HG03439 (cell line): ENCODE data around the gene ANP32E.
"Not testable (repeated sequence)": the region's sequence is repeated elsewhere in the genome, so short reads cannot be mapped to it uniquely, and the experiment has no call there.

Experiments used
- ATAC-seq: cut with Tn5 transposase; IDR thresholded peaks from one replicate; pipeline ENCODE4 v1.9.1; 2021; ENCODE audit warnings: mild to moderate bottlenecking, moderate library complexity; ENCODE audit not compliant: unreplicated experiment

The ANP32E gene

GRCh38 chr1:150214099-150214756 lies 21.7 kb downstream of the ANP32E start:
- ATAC-seq = not testable (repeated sequence)

- peak; percentile 83 for ATAC-seq
These were observed 22.5 kb downstream of the ANP32E start for GRCh38 chr1:150213170-150214098.

GRCh38 chr1:150212070-150212469 lies 23.8 kb downstream of the ANP32E start:
- ATAC-seq = no peak

- ATAC-seq = no peak
These were observed 25.2 kb downstream of the ANP32E start for GRCh38 chr1:150210706-150211105.

DNA sequence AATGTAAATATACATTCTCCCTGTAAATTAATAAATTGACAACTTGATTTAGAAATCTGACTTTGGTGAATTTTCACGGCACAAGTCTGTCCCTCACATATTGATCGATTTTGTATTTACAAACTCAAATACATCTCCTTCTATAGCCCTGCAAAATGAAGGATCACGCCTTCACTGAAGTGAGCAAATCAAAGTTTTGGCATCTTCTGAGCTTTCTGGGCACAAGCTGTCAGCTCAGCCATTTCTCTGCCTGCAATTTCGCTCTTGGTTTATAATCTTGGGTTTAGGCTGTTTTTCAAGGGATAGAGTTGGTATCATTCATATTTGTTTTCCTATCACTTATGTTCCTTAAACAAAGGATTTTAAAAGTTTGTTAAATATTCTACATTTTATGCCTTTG lies 25.8 kb downstream of the ANP32E start:
- ATAC-seq = no peak

GRCh38 chr1:150208460-150208859 lies 27.5 kb downstream of the ANP32E start:
- not testable (repeated sequence) for ATAC-seq

- ATAC-seq = no peak
These were observed 28.5 kb downstream of the ANP32E start for GRCh38 chr1:150207281-150207971.

GRCh38 chr1:150196417-150196816 lies 39.5 kb downstream of the ANP32E start:
- ATAC-seq = no peak

DNA sequence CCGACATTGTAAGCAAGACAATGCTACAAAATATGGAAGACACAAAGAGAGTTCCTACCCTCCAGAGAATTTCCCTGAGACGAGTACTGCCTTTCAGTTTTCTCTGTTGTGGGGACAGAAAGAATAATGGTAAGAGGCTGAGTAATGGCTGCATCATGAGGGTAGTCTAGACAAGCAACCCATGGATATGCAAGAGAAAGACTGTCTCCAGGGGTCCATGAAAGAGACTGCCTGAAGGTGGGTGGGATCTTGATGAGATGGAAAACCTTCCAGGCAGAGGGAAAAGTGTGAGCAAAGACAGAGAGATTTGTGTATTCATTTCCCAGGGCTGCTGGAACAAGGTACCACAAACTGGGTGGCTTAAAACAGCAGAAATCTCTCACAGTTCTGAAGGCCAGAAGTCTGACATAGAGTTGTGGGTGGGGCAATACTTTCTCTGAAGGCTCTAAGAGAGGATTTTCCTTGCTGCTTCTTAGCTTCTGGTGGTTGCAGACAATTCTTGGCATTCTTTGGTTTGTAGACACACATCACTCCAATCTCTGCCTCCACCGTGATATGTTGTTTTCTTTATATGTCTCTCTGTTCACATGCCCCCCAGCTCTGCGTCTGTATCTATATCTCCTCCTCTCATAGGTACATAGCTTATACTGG lies 41.4 kb downstream of the ANP32E start:
- ATAC-seq = no peak

GRCh38 chr1:150192012-150192411 lies 43.9 kb downstream of the ANP32E start:
- ATAC-seq = no peak

GRCh38 chr1:150187560-150187931 lies 48.4 kb downstream of the ANP32E start:
- no peak for ATAC-seq

- ATAC-seq = no peak
These were observed 48.9 kb downstream of the ANP32E start for GRCh38 chr1:150186789-150187559.

DNA sequence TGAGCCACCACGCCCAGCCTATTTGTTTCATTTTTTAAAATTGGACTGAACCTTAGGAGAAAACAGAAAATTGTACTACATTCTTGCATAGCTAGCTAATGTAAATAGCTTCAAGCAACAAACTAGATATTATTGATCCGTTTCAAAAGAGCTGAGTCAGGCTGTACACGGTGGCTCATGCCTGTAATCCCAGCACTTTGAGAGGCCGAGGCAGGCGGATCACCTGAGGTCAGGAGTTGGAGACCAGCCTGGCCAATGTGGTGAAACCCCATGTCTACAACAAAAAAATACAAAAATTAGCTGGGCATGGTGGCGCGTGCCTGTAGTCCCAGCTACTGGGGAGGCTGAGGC lies 49.5 kb downstream of the ANP32E start:
- ATAC-seq = not testable (repeated sequence)

DNA sequence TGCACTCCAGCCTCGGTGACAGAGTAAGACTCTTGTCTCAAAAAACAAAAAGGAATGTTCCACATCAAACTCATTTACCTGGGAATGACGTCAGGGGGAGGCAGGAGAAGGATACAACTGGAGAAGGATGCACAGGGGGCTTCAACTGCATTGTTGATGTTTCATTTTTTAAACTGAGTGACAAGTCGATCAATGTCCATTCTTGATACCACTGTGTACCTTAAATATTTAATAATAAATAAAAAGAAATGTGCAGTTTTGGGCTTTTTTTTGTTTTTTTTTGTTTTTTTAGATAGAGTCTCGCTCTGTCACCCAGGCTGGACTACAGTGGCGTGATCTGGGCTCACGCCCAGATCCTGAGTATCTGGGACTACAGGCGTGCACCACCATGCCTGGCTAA lies 50.4 kb downstream of the ANP32E start:
- ATAC-seq = no peak

DNA sequence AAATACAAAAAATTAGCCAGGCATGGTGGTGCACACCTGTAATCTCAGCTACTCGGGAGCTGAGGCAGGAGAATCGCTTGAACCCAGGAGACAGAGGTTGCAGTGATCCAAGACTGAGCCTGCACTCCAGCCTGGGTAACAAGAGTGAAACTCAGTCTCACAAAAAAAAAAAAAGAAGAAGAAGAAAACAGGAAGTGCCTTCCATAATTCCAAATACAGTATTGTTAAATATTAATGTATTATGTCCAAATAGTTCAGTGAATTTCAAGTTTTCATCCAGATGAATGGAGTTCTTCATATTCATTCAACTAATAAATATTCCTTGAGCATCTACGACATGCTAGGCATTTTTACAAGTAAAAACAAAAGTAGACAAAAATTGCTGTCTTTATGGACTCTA lies 52.9 kb downstream of the ANP32E start:
- no peak for ATAC-seq

- ATAC-seq = no peak
These were observed 53.7 kb downstream of the ANP32E start for GRCh38 chr1:150182247-150182646.

GRCh38 chr1:150180474-150180873 lies 55.4 kb downstream of the ANP32E start:
- no peak for ATAC-seq

- ATAC-seq = no peak
These were observed 56.0 kb downstream of the ANP32E start for GRCh38 chr1:150179867-150180266.

DNA sequence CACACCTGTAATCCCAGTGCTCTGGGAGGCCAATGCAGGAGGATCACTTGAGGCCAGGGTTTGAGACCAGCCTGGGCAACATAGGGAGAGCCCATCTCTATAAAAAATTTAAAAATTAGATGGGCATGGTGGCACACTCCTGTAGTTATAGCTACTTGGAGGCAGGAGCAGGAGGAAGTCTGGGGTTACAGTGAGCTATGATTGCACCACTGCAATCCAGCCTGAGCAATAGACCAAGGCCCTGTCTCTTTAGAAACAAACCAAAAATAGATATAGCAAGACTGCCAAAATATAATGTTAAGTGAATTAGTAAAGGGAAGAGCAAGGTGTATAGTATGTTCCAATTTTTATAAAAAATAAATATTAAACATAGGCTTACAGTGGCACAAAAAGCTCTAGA lies 57.4 kb downstream of the ANP32E start:
- no peak for ATAC-seq

DNA sequence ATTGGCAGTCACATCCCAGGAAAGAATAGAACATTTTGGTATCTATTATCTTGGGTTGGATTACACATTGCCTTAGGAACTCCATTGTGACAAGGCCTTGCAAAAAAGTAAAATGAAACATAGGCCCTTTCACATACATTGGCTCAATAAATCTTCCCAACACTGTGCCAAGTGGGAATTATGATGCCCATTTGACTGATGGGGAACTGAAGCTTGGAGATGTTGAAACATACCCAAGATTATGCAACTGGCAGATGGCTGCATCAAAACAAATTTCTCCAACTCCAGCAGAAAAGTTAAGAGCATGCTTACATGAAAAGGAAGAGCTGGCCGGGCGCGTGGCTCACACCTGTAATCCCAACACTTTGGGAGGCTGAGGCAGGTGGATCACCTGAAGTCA lies 59.3 kb downstream of the ANP32E start:
- ATAC-seq = no peak
